Measurements from ENCODE around the gene RSPRY1. TPM values are rescaled to one million over a fixed set of nuclear protein-coding genes. Genes with fewer than 3 reads are reported as not detected.

The RSPRY1 gene
- total RNA-seq, 6 experiments from 2014 or later, result 38.8 to 51.9 (median 47.7) TPM

DNA sequence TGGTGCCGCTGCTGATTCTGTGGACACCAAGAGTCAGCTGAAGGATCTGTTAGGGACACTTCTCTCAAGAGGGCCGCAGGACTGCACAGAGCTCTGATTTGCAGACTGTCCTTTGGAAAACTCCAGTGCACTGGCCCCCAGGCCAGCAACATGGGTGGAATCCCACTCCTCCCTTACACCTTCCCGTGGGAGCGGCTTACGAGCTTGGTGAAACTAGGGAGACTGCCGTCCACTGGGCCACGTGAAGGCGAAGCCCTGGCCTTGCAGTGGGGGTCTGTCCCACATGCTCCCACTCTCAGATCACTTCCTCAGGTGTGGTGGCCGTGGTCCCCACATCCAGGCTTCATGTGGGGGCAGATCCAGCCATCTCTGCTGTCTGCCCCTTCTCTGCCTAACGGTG, 36.7 kb upstream of the RSPRY1 start:
- Mint-ChIP-seq H3K27ac (no peak overlapping the region), H3K36me3 (ENCODE audit: low read depth) (0 out of 2 replicates have a peak, but pooled peaks cover 6% of the 10 kb centered on the region), H3K27me3 (ENCODE audit: insufficient read depth) (peaks cover 5% of the 10 kb centered on the region), H3K4me3 (no peak overlapping the region), H3K9me3 (no peaks in the 10 kb centered on the region), H3K4me1 (ENCODE audit: low read depth) (peaks cover 21% of the 10 kb centered on the region)
- TF ChIP-seq, protein P1, sequence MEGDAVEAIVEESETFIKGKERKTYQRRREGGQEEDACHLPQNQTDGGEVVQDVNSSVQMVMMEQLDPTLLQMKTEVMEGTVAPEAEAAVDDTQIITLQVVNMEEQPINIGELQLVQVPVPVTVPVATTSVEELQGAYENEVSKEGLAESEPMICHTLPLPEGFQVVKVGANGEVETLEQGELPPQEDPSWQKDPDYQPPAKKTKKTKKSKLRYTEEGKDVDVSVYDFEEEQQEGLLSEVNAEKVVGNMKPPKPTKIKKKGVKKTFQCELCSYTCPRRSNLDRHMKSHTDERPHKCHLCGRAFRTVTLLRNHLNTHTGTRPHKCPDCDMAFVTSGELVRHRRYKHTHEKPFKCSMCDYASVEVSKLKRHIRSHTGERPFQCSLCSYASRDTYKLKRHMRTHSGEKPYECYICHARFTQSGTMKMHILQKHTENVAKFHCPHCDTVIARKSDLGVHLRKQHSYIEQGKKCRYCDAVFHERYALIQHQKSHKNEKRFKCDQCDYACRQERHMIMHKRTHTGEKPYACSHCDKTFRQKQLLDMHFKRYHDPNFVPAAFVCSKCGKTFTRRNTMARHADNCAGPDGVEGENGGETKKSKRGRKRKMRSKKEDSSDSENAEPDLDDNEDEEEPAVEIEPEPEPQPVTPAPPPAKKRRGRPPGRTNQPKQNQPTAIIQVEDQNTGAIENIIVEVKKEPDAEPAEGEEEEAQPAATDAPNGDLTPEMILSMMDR (IDR thresholded peaks at IDR 0.05), result no peak
- no peak for DNase-seq

DNA sequence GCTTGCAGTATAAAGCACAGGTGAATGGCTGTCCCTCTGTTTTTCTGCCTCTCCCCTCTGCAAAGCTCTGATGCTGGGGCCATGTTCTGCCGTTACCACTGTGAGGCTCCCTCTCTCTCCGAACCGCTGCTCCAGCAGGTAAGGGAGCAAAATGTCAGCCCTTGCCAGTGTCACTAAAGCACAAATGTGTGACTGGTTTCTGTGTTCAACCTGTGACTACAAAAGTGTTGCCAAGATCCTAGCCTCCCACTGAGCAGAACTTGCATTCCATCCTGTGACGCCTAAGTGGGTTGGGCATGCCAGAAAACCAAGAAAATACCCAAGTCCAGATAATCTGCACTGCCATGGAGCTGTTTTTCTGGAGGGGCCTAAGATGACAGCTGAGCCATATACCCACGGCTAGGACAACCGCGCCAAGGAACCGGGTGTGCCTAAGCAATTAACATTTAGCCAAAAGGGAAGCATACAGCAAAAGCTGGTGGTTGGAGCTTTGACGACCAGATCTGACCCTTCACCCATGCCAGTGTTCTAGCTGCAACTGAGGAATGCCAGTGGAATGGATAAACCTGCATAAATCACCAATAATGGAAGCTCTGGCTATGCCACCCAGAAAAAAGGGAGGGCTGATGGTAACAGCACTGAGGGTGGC, 35.3 kb upstream of the RSPRY1 start:
- H3K9me3 Mint-ChIP-seq, result no peaks in the 10 kb centered on the region
- H3K27me3 Mint-ChIP-seq (ENCODE audit: insufficient read depth), result peaks cover 5% of the 10 kb centered on the region
- H3K27ac Mint-ChIP-seq, result no peak overlapping the region
- peaks cover 21% of the 10 kb centered on the region for H3K4me1 Mint-ChIP-seq (ENCODE audit: low read depth)
- H3K4me3 Mint-ChIP-seq, result no peak overlapping the region
- H3K36me3 Mint-ChIP-seq (ENCODE audit: low read depth), result 0 out of 2 replicates have a peak, but pooled peaks cover 6% of the 10 kb centered on the region
- DNase-seq, result no peak
- TF ChIP-seq, protein P1 (IDR thresholded peaks at IDR 0.05), result no peak

DNA sequence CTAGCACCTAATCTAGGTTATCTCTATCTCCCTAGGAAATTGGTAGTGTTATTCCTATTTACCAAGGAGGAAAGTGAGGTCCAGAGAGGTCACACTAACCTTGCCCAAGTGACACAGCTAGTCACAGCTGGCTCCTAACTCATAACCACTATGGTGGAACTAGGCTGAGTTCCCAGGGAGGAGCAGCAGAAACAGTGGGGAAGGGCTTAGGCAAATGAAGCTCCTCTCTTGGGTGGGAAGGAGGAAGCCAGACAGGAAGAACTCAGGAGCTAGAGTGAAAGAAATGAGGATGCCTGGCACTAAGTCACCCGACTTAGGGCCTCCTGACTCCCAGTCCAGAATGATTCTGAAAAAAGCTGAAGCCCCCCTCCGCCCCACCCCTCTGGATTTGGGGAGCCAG, 34.8 kb upstream of the RSPRY1 start:
- no peak for DNase-seq
- Mint-ChIP-seq H3K4me3 (no peak overlapping the region), H3K4me1 (ENCODE audit: low read depth) (peaks cover 21% of the 10 kb centered on the region), H3K27ac (no peak overlapping the region), H3K36me3 (ENCODE audit: low read depth) (0 out of 2 replicates have a peak, but pooled peaks cover 9% of the 10 kb centered on the region), H3K27me3 (ENCODE audit: insufficient read depth) (peaks cover 5% of the 10 kb centered on the region), H3K9me3 (no peaks in the 10 kb centered on the region)
- TF ChIP-seq, protein P1 (IDR thresholded peaks at IDR 0.05), result no peak

DNA sequence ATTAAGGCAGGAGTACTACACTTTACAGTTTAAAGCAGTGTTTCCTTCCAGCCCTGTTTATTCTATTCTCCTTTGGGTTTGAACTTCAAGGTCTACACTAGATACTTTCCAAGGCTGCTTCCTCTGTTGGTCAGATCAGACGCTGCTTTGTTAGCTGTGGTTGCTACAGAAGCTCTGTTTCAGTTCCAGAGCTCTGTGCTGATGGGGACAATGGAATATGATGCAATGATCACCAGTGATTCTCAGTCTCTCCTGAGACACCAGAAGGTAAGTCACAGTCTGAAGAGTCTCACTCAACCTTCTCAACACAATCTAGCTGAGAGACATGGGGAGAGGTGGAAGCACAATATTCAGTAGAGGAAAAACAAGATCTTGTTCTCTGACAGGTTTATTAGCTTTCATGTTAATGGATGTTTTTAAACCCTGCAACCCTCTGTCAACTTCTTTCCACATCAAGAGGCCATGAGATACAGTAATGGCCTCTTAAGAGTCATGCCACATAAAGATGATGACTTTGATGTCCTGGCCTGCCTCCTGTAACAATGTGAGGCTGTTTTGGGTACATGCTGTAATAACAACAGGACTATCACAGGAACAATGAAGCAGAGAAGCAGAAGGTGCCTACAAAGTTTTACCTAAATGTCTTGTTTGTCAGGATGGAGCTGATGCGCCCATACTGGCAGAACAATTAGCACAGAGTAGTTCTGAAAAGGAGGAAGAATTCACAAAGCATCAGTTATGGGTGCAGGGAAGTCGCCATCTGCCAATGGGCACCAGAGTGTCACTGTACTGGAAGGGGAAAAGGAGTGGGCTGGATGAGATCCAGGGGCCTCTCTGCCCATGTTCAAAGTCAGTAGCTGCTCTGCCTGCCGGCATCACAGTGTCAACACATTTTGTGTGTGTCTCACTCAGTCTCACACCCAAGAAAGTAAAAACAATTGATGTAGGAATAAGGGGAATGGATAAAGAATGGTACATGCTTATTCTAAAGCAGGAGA, 33.7 kb upstream of the RSPRY1 start:
- Mint-ChIP-seq H3K27ac (no peak overlapping the region), H3K36me3 (ENCODE audit: low read depth) (peaks cover 15% of the 10 kb centered on the region; the same call in 1 of the 2 replicates), H3K4me1 (ENCODE audit: low read depth) (peaks cover 15% of the 10 kb centered on the region), H3K4me3 (no peak overlapping the region), H3K9me3 (no peaks in the 10 kb centered on the region), H3K27me3 (ENCODE audit: insufficient read depth) (peaks cover 5% of the 10 kb centered on the region)
- TF ChIP-seq, protein P1 (IDR thresholded peaks at IDR 0.05), result no peak
- DNase-seq, result no peak

DNA sequence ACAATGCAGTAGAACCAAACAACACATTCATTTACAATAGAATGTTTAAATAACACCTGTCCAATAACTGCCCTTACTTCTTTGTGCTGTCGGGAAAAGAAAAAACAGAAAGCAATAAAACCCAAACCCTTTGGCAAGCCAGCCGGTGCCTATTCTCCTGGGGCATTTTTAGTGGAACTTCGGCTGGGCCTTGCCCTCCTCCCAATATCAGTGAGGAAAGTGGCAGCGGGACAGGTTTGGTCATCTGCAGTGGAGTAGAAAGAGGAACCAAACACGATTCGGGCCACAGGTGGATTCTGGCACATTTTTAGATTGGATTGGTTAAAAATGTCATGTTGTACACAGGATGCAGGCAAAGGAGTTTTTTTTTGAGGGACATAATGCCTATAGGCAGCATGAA, 32.3 kb upstream of the RSPRY1 start:
- TF ChIP-seq, protein P1 (IDR thresholded peaks at IDR 0.05), result no peak
- H3K27ac Mint-ChIP-seq, result no peak overlapping the region

More for the DNA sequence above, 32.3 kb upstream of the RSPRY1 start:
- DNase-seq, result no peak
- no peaks in the 10 kb centered on the region for H3K9me3 Mint-ChIP-seq
- H3K4me3 Mint-ChIP-seq, result no peak overlapping the region
- H3K36me3 Mint-ChIP-seq (ENCODE audit: low read depth), result peaks cover 16% of the 10 kb centered on the region; the same call in 1 of the 2 replicates
- peaks cover 2% of the 10 kb centered on the region; the same call in 1 of the 2 replicates for H3K27me3 Mint-ChIP-seq (ENCODE audit: insufficient read depth)
- peaks cover under 1% of the 10 kb centered on the region for H3K4me1 Mint-ChIP-seq (ENCODE audit: low read depth)

Data from HFFc6 (cell line).